H1 (cell line): Measurements from ENCODE around the gene DNAJC10. TPM values are rescaled to one million over a fixed set of nuclear protein-coding genes. Genes with fewer than 3 reads are reported as not detected.
A peak's percentile ranks its signal among the peaks of the same experiment; 100 is the strongest.

Experiments used
- polyA plus RNA-seq, 7 experiments: library from polyadenylated mRNA; depleted of rRNA in 3 of 7; stranded (reverse) in 5 of 7; unstranded in 2 of 7; fragments of >200 nt in 5 of 7; fragments of 200-250 nt in 2 of 7; gene quantifications; 1 replicate in 5 of 7; 2 replicates in 1 of 7; 4 replicates in 1 of 7; pipeline versions ENCODE4 v1.2.1 to v1.2.3, GENCODE V29; 2011 to 2013; ENCODE audit warnings: missing spikeins in 2 of 7, mixed read lengths in 2 of 7
- total RNA-seq: library from RNA; stranded (reverse); fragmentation: NEBNext Ultra II Directional; extraction: Animal tissue kit (Norgen Biotek cat#: 25700); gene quantifications from 2 replicates; pipeline ENCODE4 v1.2.1, GENCODE V29; 2021
- TF ChIP-seq, protein P1 (sequence below): fragments of 300-600 bp; sonication (generic); IDR thresholded peaks from 2 replicates; pipeline ENCODE4 v1.7.1; 2012; ENCODE audit warnings: low read length, moderate library complexity, mild to moderate bottlenecking, inconsistent platforms; ENCODE audit not compliant: insufficient replicate concordance

The DNAJC10 gene
- total and polyA plus RNA-seq, 2 of the 8 experiments (the other 6 are each of a cell fraction or from before 2014, with no cell fraction given), result 23.2 to 121 TPM

- TF ChIP-seq, protein P1, sequence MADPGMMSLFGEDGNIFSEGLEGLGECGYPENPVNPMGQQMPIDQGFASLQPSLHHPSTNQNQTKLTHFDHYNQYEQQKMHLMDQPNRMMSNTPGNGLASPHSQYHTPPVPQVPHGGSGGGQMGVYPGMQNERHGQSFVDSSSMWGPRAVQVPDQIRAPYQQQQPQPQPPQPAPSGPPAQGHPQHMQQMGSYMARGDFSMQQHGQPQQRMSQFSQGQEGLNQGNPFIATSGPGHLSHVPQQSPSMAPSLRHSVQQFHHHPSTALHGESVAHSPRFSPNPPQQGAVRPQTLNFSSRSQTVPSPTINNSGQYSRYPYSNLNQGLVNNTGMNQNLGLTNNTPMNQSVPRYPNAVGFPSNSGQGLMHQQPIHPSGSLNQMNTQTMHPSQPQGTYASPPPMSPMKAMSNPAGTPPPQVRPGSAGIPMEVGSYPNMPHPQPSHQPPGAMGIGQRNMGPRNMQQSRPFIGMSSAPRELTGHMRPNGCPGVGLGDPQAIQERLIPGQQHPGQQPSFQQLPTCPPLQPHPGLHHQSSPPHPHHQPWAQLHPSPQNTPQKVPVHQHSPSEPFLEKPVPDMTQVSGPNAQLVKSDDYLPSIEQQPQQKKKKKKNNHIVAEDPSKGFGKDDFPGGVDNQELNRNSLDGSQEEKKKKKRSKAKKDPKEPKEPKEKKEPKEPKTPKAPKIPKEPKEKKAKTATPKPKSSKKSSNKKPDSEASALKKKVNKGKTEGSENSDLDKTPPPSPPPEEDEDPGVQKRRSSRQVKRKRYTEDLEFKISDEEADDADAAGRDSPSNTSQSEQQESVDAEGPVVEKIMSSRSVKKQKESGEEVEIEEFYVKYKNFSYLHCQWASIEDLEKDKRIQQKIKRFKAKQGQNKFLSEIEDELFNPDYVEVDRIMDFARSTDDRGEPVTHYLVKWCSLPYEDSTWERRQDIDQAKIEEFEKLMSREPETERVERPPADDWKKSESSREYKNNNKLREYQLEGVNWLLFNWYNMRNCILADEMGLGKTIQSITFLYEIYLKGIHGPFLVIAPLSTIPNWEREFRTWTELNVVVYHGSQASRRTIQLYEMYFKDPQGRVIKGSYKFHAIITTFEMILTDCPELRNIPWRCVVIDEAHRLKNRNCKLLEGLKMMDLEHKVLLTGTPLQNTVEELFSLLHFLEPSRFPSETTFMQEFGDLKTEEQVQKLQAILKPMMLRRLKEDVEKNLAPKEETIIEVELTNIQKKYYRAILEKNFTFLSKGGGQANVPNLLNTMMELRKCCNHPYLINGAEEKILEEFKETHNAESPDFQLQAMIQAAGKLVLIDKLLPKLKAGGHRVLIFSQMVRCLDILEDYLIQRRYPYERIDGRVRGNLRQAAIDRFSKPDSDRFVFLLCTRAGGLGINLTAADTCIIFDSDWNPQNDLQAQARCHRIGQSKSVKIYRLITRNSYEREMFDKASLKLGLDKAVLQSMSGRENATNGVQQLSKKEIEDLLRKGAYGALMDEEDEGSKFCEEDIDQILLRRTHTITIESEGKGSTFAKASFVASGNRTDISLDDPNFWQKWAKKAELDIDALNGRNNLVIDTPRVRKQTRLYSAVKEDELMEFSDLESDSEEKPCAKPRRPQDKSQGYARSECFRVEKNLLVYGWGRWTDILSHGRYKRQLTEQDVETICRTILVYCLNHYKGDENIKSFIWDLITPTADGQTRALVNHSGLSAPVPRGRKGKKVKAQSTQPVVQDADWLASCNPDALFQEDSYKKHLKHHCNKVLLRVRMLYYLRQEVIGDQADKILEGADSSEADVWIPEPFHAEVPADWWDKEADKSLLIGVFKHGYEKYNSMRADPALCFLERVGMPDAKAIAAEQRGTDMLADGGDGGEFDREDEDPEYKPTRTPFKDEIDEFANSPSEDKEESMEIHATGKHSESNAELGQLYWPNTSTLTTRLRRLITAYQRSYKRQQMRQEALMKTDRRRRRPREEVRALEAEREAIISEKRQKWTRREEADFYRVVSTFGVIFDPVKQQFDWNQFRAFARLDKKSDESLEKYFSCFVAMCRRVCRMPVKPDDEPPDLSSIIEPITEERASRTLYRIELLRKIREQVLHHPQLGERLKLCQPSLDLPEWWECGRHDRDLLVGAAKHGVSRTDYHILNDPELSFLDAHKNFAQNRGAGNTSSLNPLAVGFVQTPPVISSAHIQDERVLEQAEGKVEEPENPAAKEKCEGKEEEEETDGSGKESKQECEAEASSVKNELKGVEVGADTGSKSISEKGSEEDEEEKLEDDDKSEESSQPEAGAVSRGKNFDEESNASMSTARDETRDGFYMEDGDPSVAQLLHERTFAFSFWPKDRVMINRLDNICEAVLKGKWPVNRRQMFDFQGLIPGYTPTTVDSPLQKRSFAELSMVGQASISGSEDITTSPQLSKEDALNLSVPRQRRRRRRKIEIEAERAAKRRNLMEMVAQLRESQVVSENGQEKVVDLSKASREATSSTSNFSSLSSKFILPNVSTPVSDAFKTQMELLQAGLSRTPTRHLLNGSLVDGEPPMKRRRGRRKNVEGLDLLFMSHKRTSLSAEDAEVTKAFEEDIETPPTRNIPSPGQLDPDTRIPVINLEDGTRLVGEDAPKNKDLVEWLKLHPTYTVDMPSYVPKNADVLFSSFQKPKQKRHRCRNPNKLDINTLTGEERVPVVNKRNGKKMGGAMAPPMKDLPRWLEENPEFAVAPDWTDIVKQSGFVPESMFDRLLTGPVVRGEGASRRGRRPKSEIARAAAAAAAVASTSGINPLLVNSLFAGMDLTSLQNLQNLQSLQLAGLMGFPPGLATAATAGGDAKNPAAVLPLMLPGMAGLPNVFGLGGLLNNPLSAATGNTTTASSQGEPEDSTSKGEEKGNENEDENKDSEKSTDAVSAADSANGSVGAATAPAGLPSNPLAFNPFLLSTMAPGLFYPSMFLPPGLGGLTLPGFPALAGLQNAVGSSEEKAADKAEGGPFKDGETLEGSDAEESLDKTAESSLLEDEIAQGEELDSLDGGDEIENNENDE, result peak; percentile 71
Measured at GRCh38 chr2:182818925-182819324, 102.9 kb downstream of the DNAJC10 start (continued).
